CD4-positive, alpha-beta T cell treated with Interleukin-1 beta for 1 hour (primary cell): ENCODE results near the gene RNF144B.
"Not testable (repeated sequence)": the region's sequence is repeated elsewhere in the genome, so short reads cannot be mapped to it uniquely, and the experiment has no call there.

Experiments
- DNase-seq, 2 donors: peaks; one replicate each; pipeline ENCODE4 v3.0.0-alpha.2; 2020 to 2022

The RNF144B gene

GRCh38 chr6:18447552-18447951, 60.4 kb downstream of the RNF144B start:
- no peak for DNase-seq

- no peak for DNase-seq
Measured at GRCh38 chr6:18451756-18452155, 64.6 kb downstream of the RNF144B start.

GRCh38 chr6:18454446-18454845, 67.3 kb downstream of the RNF144B start:
- DNase-seq, result no peak

GRCh38 chr6:18457065-18457737, 70.1 kb downstream of the RNF144B start:
- no peak for DNase-seq

- DNase-seq, result not testable (repeated sequence)
Measured at GRCh38 chr6:18458086-18458485, 70.9 kb downstream of the RNF144B start.

GRCh38 chr6:18463429-18463828, 76.3 kb downstream of the RNF144B start:
- DNase-seq, result no peak

GRCh38 chr6:18464176-18464575, 77.0 kb downstream of the RNF144B start:
- DNase-seq, result no peak

GRCh38 chr6:18465410-18466154, 78.4 kb downstream of the RNF144B start:
- DNase-seq, result no peak

GRCh38 chr6:18467741-18468502, 80.8 kb downstream of the RNF144B start:
- DNase-seq, result no peak

GRCh38 chr6:18468503-18468843, 81.3 kb downstream of the RNF144B start:
- DNase-seq, result no peak

- DNase-seq, result no peak
Measured at GRCh38 chr6:18469536-18469935, 82.4 kb downstream of the RNF144B start.

- DNase-seq, result no peak
Measured at GRCh38 chr6:18471232-18471964, 84.2 kb downstream of the RNF144B start.

GRCh38 chr6:18472941-18473340, 85.8 kb downstream of the RNF144B start:
- DNase-seq, result no peak

GRCh38 chr6:18473755-18474154, 86.6 kb downstream of the RNF144B start:
- no peak for DNase-seq

GRCh38 chr6:18477301-18477941, 90.3 kb downstream of the RNF144B start:
- DNase-seq, result no peak

- DNase-seq, result no peak
Measured at GRCh38 chr6:18478610-18479009, 91.5 kb downstream of the RNF144B start.

GRCh38 chr6:18481870-18482269, 94.7 kb downstream of the RNF144B start:
- DNase-seq, result no peak

GRCh38 chr6:18485660-18486435, 98.7 kb downstream of the RNF144B start:
- no peak for DNase-seq

GRCh38 chr6:18488004-18488403, 100.9 kb downstream of the RNF144B start:
- no peak for DNase-seq

GRCh38 chr6:18488526-18489270, 101.5 kb downstream of the RNF144B start:
- DNase-seq, result no peak

GRCh38 chr6:18489335-18489734, 102.2 kb downstream of the RNF144B start:
- no peak for DNase-seq
